OCI-LY1 (cell line): ENCODE results near the gene DGCR6.
"Not testable (repeated sequence)": the region's sequence is repeated elsewhere in the genome, so short reads cannot be mapped to it uniquely, and the experiment has no call there.

ENCODE experiments used
- H2AFZ ChIP-seq: fragments of 200-600 bp; sonication (generic), shearing (Covaris generic); 2 replicates; pipeline ENCODE4 v1.6.0; 2014; ENCODE audit warnings: antibody characterized with exemption, mild to moderate bottlenecking, low read length
- H3F3A ChIP-seq: fragments of 200-600 bp; sonication (generic), shearing (Covaris generic); 2 replicates; pipeline ENCODE4 v1.6.0; 2014; ENCODE audit warnings: mild to moderate bottlenecking, antibody characterized with exemption, low read length, moderate library complexity; ENCODE audit not compliant: insufficient read depth
- H3K27ac ChIP-seq: fragments of 200-600 bp; sonication (generic); 2 replicates; pipeline ENCODE4 v1.5.1; 2014; ENCODE audit warnings: low read length, mixed run types, mild to moderate bottlenecking, low read depth; ENCODE audit not compliant: poor library complexity, severe bottlenecking
- H3K27me3 ChIP-seq: fragments of 200-600 bp; sonication (generic); 2 replicates; pipeline ENCODE4 v1.6.0; 2014; ENCODE audit warnings: antibody characterized with exemption, mild to moderate bottlenecking, low read length, moderate library complexity; ENCODE audit not compliant: insufficient read depth
- H3K36me3 ChIP-seq: fragments of 200-600 bp; sonication (generic); 2 replicates; pipeline ENCODE4 v1.6.1; 2014; ENCODE audit warnings: mild to moderate bottlenecking, antibody characterized with exemption, low read length, moderate library complexity, mixed read lengths; ENCODE audit not compliant: insufficient read depth
- H3K4me1 ChIP-seq: fragments of 200-600 bp; sonication (generic); 2 replicates; pipeline ENCODE4 v1.5.1; 2014; ENCODE audit warnings: mild to moderate bottlenecking, low read length, moderate library complexity; ENCODE audit not compliant: insufficient read depth, severe bottlenecking
- H3K4me2 ChIP-seq: fragments of 200-600 bp; sonication (generic), shearing (Covaris generic); 2 replicates; pipeline ENCODE4 v1.6.1; 2014; ENCODE audit warnings: low read length
- H3K4me3 ChIP-seq: fragments of 200-600 bp; sonication (generic); 2 replicates; pipeline ENCODE4 v1.5.1; 2014; ENCODE audit warnings: low read length, low read depth, mild to moderate bottlenecking, mixed read lengths; ENCODE audit not compliant: poor library complexity, severe bottlenecking
- H3K79me2 ChIP-seq: fragments of 200-600 bp; shearing (Covaris generic); 2 replicates; pipeline ENCODE4 v1.6.1; 2016; ENCODE audit warnings: mixed run types, low read length, mixed read lengths; ENCODE audit not compliant: insufficient read depth
- H3K9ac ChIP-seq: fragments of 200-600 bp; sonication (generic), shearing (Covaris generic); 2 replicates; pipeline ENCODE4 v1.6.1; 2014; ENCODE audit warnings: mild to moderate bottlenecking, low read length, mixed read lengths
- H3K9me2 ChIP-seq: fragments of 200-600 bp; sonication (generic), shearing (Covaris generic); 2 replicates; pipeline ENCODE4 v1.6.1; 2014; ENCODE audit warnings: low read depth, mild to moderate bottlenecking, low read length, mixed read lengths
- H3K9me3 ChIP-seq: fragments of 200-600 bp; shearing (Covaris generic); 2 replicates; pipeline ENCODE4 v1.6.1; 2014; ENCODE audit warnings: low read length, mixed read lengths
- H4K20me1 ChIP-seq: fragments of 200-600 bp; sonication (generic), shearing (Covaris generic); 2 replicates; pipeline ENCODE4 v1.6.0; 2016; ENCODE audit warnings: mild to moderate bottlenecking, low read length; ENCODE audit not compliant: insufficient read depth
- CTCF ChIP-seq: fragments of 200-600 bp; sonication (generic), shearing (Covaris generic); IDR thresholded peaks from 2 replicates; pipeline ENCODE4 v1.5.1; 2017; ENCODE audit warnings: mild to moderate bottlenecking, antibody characterized with exemption, low read length, moderate library complexity, mixed read lengths
- EZH2 ChIP-seq: fragments of 200-600 bp; sonication (generic), shearing (Covaris generic); IDR thresholded peaks from 2 replicates; pipeline ENCODE4 v1.8.0; 2017; ENCODE audit warnings: borderline replicate concordance, mixed run types, mild to moderate bottlenecking, antibody characterized with exemption, low read length, moderate library complexity, mixed read lengths

The DGCR6 gene

GRCh38 chr22:18933914-18934313, 27.8 kb downstream of the DGCR6 start:
- TF ChIP-seq CTCF (no peak), EZH2 (no peak)
- H3K4me1 ChIP-seq = no peaks in the 10 kb centered on the region
- H2AFZ ChIP-seq = no peak overlapping the region
- no peak overlapping the region for H3K4me3 ChIP-seq
- H3K9me2 ChIP-seq = no peaks in the 10 kb centered on the region
- H3K36me3 ChIP-seq = no peaks in the 10 kb centered on the region
- no peaks in the 10 kb centered on the region for H3K79me2 ChIP-seq
- no peaks in the 10 kb centered on the region for H4K20me1 ChIP-seq
- no peak overlapping the region for H3K4me2 ChIP-seq
- H3K27me3 ChIP-seq = no peaks in the 10 kb centered on the region
- H3K9me3 ChIP-seq = no peaks in the 10 kb centered on the region
- H3K27ac ChIP-seq = no peak overlapping the region
- no peak overlapping the region for H3K9ac ChIP-seq
- no peaks in the 10 kb centered on the region for H3F3A ChIP-seq

GRCh38 chr22:18934688-18935087, 28.6 kb downstream of the DGCR6 start:
- not testable (repeated sequence) for H3K9me2 ChIP-seq, H3K36me3 ChIP-seq, H3K27ac ChIP-seq, H3K9ac ChIP-seq, H4K20me1 ChIP-seq, H3K9me3 ChIP-seq, H3K27me3 ChIP-seq, H3F3A ChIP-seq, H3K4me2 ChIP-seq, H3K4me1 ChIP-seq, H3K79me2 ChIP-seq, H2AFZ ChIP-seq, H3K4me3 ChIP-seq

GRCh38 chr22:18935889-18936529, 29.9 kb downstream of the DGCR6 start, which contains the start of gene PRODH:
TSS of gene PRODH (minus strand) at chr22:18936293. CDS start at chr22:18936287, 6 bp downstream.
- no peaks in the 10 kb centered on the region for H3K9me3 ChIP-seq
- H3K27me3 ChIP-seq = no peaks in the 10 kb centered on the region
- H3K9me2 ChIP-seq = no peaks in the 10 kb centered on the region
- no peak within 1 kb of the TSS for H3K4me3 ChIP-seq
- no peak within 1 kb of the TSS for H3K27ac ChIP-seq
- no peak for TF ChIP-seq CTCF
- TF ChIP-seq EZH2 = no peak
- no peak within 1 kb of the TSS for H3K4me2 ChIP-seq
- H3F3A ChIP-seq = no peaks in the 10 kb centered on the region
- no peak within 1 kb of the TSS for H3K9ac ChIP-seq
- no peaks in the 10 kb centered on the region for H3K4me1 ChIP-seq
- no peak within 1 kb of the TSS for H2AFZ ChIP-seq
- no peaks in the 10 kb centered on the region for H3K79me2 ChIP-seq
- no peaks in the 10 kb centered on the region for H3K36me3 ChIP-seq
- no peaks in the 10 kb centered on the region for H4K20me1 ChIP-seq

GRCh38 chr22:18938691-18939090, 32.6 kb downstream of the DGCR6 start:
- H3K4me3 ChIP-seq, H4K20me1 ChIP-seq, H3K79me2 ChIP-seq, H3F3A ChIP-seq, H3K9me2 ChIP-seq, H3K27ac ChIP-seq, H3K9ac ChIP-seq, H3K36me3 ChIP-seq, H2AFZ ChIP-seq, H3K27me3 ChIP-seq, H3K9me3 ChIP-seq, H3K4me1 ChIP-seq, H3K4me2 ChIP-seq: not testable (repeated sequence)

- H3K27ac ChIP-seq, H2AFZ ChIP-seq, H4K20me1 ChIP-seq, H3K4me3 ChIP-seq, H3F3A ChIP-seq, H3K27me3 ChIP-seq, H3K9ac ChIP-seq, H3K9me3 ChIP-seq, H3K79me2 ChIP-seq, H3K9me2 ChIP-seq, H3K4me1 ChIP-seq, H3K4me2 ChIP-seq, H3K36me3 ChIP-seq: not testable (repeated sequence)
These were observed 41.0 kb downstream of the DGCR6 start for GRCh38 chr22:18947105-18947504.
